ENCODE results near the gene C1orf141. TPM values are rescaled to one million over a fixed set of nuclear protein-coding genes. Genes with fewer than 3 reads are reported as not detected.

Gene C1orf141
- total and polyA plus RNA-seq, 12 donors, result not detected

GRCh38 chr1:67126974-67127373, 7.8 kb downstream of the C1orf141 start:
- Histone ChIP-seq H3K27ac (no peak overlapping the region), H3K4me3 (no peak overlapping the region), H3K4me1 (no peaks in the 10 kb centered on the region), H3K27me3 (no peaks in the 10 kb centered on the region), H3K9me3 (no peaks in the 10 kb centered on the region), H3K36me3 (no peaks in the 10 kb centered on the region)
- intact Hi-C loops (cut with DNase I), result no loop called here
- TF ChIP-seq, protein P1, sequence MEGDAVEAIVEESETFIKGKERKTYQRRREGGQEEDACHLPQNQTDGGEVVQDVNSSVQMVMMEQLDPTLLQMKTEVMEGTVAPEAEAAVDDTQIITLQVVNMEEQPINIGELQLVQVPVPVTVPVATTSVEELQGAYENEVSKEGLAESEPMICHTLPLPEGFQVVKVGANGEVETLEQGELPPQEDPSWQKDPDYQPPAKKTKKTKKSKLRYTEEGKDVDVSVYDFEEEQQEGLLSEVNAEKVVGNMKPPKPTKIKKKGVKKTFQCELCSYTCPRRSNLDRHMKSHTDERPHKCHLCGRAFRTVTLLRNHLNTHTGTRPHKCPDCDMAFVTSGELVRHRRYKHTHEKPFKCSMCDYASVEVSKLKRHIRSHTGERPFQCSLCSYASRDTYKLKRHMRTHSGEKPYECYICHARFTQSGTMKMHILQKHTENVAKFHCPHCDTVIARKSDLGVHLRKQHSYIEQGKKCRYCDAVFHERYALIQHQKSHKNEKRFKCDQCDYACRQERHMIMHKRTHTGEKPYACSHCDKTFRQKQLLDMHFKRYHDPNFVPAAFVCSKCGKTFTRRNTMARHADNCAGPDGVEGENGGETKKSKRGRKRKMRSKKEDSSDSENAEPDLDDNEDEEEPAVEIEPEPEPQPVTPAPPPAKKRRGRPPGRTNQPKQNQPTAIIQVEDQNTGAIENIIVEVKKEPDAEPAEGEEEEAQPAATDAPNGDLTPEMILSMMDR (IDR thresholded peaks at IDR 0.05), result no peak
- DNase-seq, result no peak
- ATAC-seq, result no peak
- 71 to 83% methylated on average over 1 of the region's 1 CpG for WGBS, 2 donors

DNA sequence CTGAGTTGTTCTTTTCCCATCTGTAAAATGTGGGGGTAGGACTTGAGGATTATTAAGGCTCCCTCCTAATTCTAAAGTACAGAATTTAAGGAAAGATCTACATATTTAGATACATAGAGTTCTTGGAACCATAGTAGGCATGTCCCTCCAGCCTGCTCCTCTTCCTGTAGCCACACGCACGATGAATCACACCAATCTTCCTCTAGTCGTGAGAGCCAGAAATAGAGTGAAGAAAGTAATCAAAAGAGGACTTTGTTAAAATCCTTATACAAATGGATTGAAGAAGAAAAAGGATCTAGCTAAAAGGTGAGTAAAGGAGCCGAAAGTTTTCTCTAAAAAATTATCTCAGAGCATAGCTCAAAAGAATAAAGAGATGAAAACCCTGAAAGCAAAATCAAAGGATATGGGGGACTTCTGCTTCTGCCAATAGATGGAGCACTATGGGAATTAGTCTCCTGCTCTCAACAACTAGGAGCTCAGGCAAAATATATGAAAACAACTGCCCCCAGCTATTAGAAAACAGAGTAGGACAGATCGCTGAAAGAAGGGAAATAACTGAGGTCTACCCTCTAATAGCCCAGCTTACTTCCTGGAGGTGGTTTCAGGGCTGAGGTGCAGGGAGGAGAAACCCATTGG, 8.5 kb downstream of the C1orf141 start:
- no peak overlapping the region for H3K4me3 ChIP-seq
- 52 to 66% methylated on average over 5 of the region's 5 CpGs for WGBS, 2 donors
- H3K9me3 ChIP-seq, result peaks cover 0 to 5% (median 0%) of the 10 kb centered on the region in 11 donors
- no peak overlapping the region for H3K27ac ChIP-seq
- no peak for ATAC-seq
- no peak for DNase-seq
- no peaks in the 10 kb centered on the region for H3K4me1 ChIP-seq
- no peaks in the 10 kb centered on the region for H3K36me3 ChIP-seq
- intact Hi-C loops (cut with DNase I), result no loop called here
- H3K27me3 ChIP-seq, result no peaks in the 10 kb centered on the region
- TF ChIP-seq, protein P1 (IDR thresholded peaks at IDR 0.05), result no peak

GRCh38 chr1:67124455-67124854, 10.3 kb downstream of the C1orf141 start:
- no peak overlapping the region for H3K4me3 ChIP-seq
- WGBS, 2 donors, result 82% methylated on average over 4 of the region's 4 CpGs
- peaks cover 0 to 13% (median 0%) of the 10 kb centered on the region in 11 donors for H3K9me3 ChIP-seq
- intact Hi-C loops (cut with DNase I), result no loop called here
- H3K4me1 ChIP-seq, result no peaks in the 10 kb centered on the region
- H3K27me3 ChIP-seq, result peaks cover 0 to 2% (median 0%) of the 10 kb centered on the region in 7 donors
- DNase-seq (no peak), ATAC-seq (peak in 1 of 8 donors; percentile 39)
- no peak overlapping the region for H3K27ac ChIP-seq
- TF ChIP-seq, protein P1 (IDR thresholded peaks at IDR 0.05), result no peak
- no peaks in the 10 kb centered on the region for H3K36me3 ChIP-seq

GRCh38 chr1:67120855-67121619, 13.7 kb downstream of the C1orf141 start:
- Histone ChIP-seq H3K4me1 (no peaks in the 10 kb centered on the region), H3K27ac (no peak overlapping the region), H3K4me3 (no peak overlapping the region), H3K9me3 (peaks cover 0 to 13% (median 0%) of the 10 kb centered on the region in 11 donors), H3K27me3 (peaks cover 0 to 2% (median 0%) of the 10 kb centered on the region in 7 donors), H3K36me3 (no peaks in the 10 kb centered on the region)
- no peak for DNase-seq
- TF ChIP-seq, protein P1 (IDR thresholded peaks at IDR 0.05), result no peak
- 86 to 92% methylated on average over 4 of the region's 4 CpGs for WGBS, 2 donors
- no peak for ATAC-seq
- intact Hi-C loops (cut with DNase I), result no loop called here
